GM21447 (cell line): ENCODE measurements around the gene CREB3.

Source experiments
- ATAC-seq: cut with Tn5 transposase; IDR thresholded peaks from one replicate; pipeline ENCODE4 v1.9.1; 2021; ENCODE audit not compliant: unreplicated experiment

CREB3 gene

GRCh38 chr9:35725362-35725761 lies 7.1 kb upstream of the CREB3 start:
- no peak for ATAC-seq

- no peak for ATAC-seq
These were observed 5.5 kb upstream of the CREB3 start for GRCh38 chr9:35726931-35727330.

- ATAC-seq = no peak
These were observed 4.8 kb upstream of the CREB3 start for GRCh38 chr9:35727676-35728040.

- peak; percentile 20 for ATAC-seq
These were observed 4.2 kb upstream of the CREB3 start for GRCh38 chr9:35728041-35728971.

GRCh38 chr9:35729101-35729500 lies 3.4 kb upstream of the CREB3 start:
- ATAC-seq = no peak

GRCh38 chr9:35729700-35730485 lies 2.6 kb upstream of the CREB3 start:
- no peak for ATAC-seq

- no peak for ATAC-seq
These were observed 2.0 kb upstream of the CREB3 start for GRCh38 chr9:35730486-35730854.

- no peak for ATAC-seq
These were observed 866 bp upstream of the CREB3 start for GRCh38 chr9:35731415-35732184.

- no peak for ATAC-seq
These were observed 505 bp downstream of the CREB3 start for GRCh38 chr9:35732800-35733541.

- ATAC-seq = no peak
These were observed 1.6 kb downstream of the CREB3 start for GRCh38 chr9:35734096-35734495.

- ATAC-seq = no peak
These were observed 3.8 kb downstream of the CREB3 start for GRCh38 chr9:35736201-35736633.

GRCh38 chr9:35737143-35737542 lies 4.7 kb downstream of the CREB3 start:
- ATAC-seq = no peak

- no peak for ATAC-seq
These were observed 5.7 kb downstream of the CREB3 start for GRCh38 chr9:35738186-35738585.

GRCh38 chr9:35738924-35739323 lies 6.5 kb downstream of the CREB3 start:
- no peak for ATAC-seq

GRCh38 chr9:35740243-35740642 lies 7.8 kb downstream of the CREB3 start:
- no peak for ATAC-seq

GRCh38 chr9:35741740-35742139 lies 9.3 kb downstream of the CREB3 start:
- ATAC-seq = no peak

GRCh38 chr9:35743452-35743851 lies 11.0 kb downstream of the CREB3 start:
- no peak for ATAC-seq

GRCh38 chr9:35743880-35744518 lies 11.5 kb downstream of the CREB3 start:
- no peak for ATAC-seq

GRCh38 chr9:35745569-35745968 lies 13.1 kb downstream of the CREB3 start:
- no peak for ATAC-seq

GRCh38 chr9:35746583-35746982 lies 14.1 kb downstream of the CREB3 start:
- ATAC-seq = no peak
